Caco-2 (cell line): ENCODE results near the gene FAM131A. TPM values are rescaled to one million over a fixed set of nuclear protein-coding genes. Genes with fewer than 3 reads are reported as not detected.

ENCODE experiments used
- BruUV-seq: library from RNA; stranded (reverse); fragments of 400-500 nt; replicated peaks from 2 replicates; lab custom pipeline; 2021; lab: Mats Ljungman, UMichigan
- CTCF ChIA-PET: fragments of 300-600 bp; sonication (Branson Sonifier 250); formaldehyde crosslinking; loops from one replicate; lab custom pipeline; 2022; ENCODE audit warnings: antibody characterized with exemption; lab: Charles Lee
- POLR2A ChIA-PET: fragments of 300-600 bp; sonication (Branson Sonifier 250); formaldehyde crosslinking; loops from one replicate; lab custom pipeline; 2022; ENCODE audit warnings: antibody characterized with exemption; lab: Charles Lee
- DNase-seq, 2 experiments: peaks; one replicate each; pipeline versions ENCODE4 v3.0.0 to v3.0.0-alpha.2; 2020 to 2022
- H3K27me3 ChIP-seq: replicated peaks from 2 replicates; pipeline ENCODE4 v1.6.0; 2011; ENCODE audit warnings: low read length; ENCODE audit not compliant: control insufficient read depth, insufficient read depth
- H3K36me3 ChIP-seq: 2 replicates; pipeline ENCODE4 v1.5.1; 2011; ENCODE audit warnings: low read length; ENCODE audit not compliant: control insufficient read depth, insufficient read depth
- H3K4me1 ChIP-seq: fragments of 250-450 bp; sonication (Bioruptor Pico); 2 replicates; pipeline ENCODE4 v1.5.1; 2020; ENCODE audit warnings: mild to moderate bottlenecking
- H3K4me3 ChIP-seq: 2 replicates; pipeline ENCODE4 v1.5.1; 2011; ENCODE audit warnings: low read depth, mild to moderate bottlenecking, control low read depth, low read length
- H3K9me3 ChIP-seq: fragments of 250-450 bp; sonication (Bioruptor Pico); 2 replicates; pipeline ENCODE4 v1.5.1; 2020; ENCODE audit warnings: mild to moderate bottlenecking, moderate library complexity
- H3K27ac Mint-ChIP-seq: one replicate; pipeline ENCODE4 v1.8.0; 2022; ENCODE audit warnings: mixed read lengths; ENCODE audit not compliant: unreplicated experiment
- H3K27me3 Mint-ChIP-seq: one replicate; pipeline ENCODE4 v1.8.0; 2022; ENCODE audit warnings: mixed read lengths; ENCODE audit not compliant: insufficient read depth, unreplicated experiment
- H3K36me3 Mint-ChIP-seq: one replicate; pipeline ENCODE4 v1.8.0; 2022; ENCODE audit warnings: mild to moderate bottlenecking, mixed read lengths; ENCODE audit not compliant: insufficient read depth, unreplicated experiment
- H3K4me1 Mint-ChIP-seq: one replicate; pipeline ENCODE4 v1.8.0; 2022; ENCODE audit warnings: low read depth, mixed read lengths; ENCODE audit not compliant: unreplicated experiment
- H3K4me3 Mint-ChIP-seq: one replicate; pipeline ENCODE4 v1.8.0; 2022; ENCODE audit warnings: mild to moderate bottlenecking, moderate library complexity, mixed read lengths; ENCODE audit not compliant: unreplicated experiment
- H3K9me3 Mint-ChIP-seq: one replicate; pipeline ENCODE4 v1.8.0; 2022; ENCODE audit warnings: mixed read lengths; ENCODE audit not compliant: unreplicated experiment
- intact Hi-C: fragments of 100-400 bp; cut with micrococcal nuclease; formaldehyde crosslinking; loops from one replicate; pipeline ENCODE4 v1.10.0; 2022; ENCODE audit not compliant: unreplicated experiment
- total RNA-seq: library from RNA; stranded (reverse); gene quantifications from 2 replicates; pipeline ENCODE4 v1.2.3, GENCODE V29; 2022
- TF ChIP-seq, protein P1 (sequence below), 2 experiments: fragments of 200-600 bp in 1 of 2; IDR thresholded peaks; 1 replicate in 1 of 2; 2 replicates in 1 of 2; pipeline versions ENCODE4 v1.5.1 to v1.8.0; 2011 to 2022; ENCODE audit warnings: antibody characterized with exemption in 1 of 2, control low read depth in 1 of 2, inconsistent platforms in 1 of 2, low read depth in 1 of 2, low read length in 1 of 2, mild to moderate bottlenecking in 1 of 2, moderate library complexity in 1 of 2; ENCODE audit not compliant: insufficient read depth in 1 of 2, severe bottlenecking in 1 of 2, unreplicated experiment in 1 of 2

The FAM131A gene
- total RNA-seq, 1 experiment from 2014 or later = 6.1 TPM

DNA sequence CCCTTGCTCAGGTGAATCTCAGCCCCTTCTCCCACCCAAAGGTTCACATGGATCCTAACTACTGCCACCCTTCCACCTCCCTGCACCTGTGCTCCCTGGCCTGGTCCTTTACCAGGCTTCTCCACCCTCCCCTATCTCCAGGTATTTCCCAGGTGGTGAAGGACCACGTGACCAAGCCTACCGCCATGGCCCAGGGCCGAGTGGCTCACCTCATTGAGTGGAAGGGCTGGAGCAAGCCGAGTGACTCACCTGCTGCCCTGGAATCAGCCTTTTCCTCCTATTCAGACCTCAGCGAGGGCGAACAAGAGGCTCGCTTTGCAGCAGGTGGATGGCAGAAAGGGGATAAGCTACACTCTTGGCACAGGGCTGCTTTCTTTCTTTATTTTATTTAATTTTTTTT, 4.5 kb downstream of the FAM131A start:
- Histone ChIP-seq H3K4me3 (no peak overlapping the region), H3K4me1 (no peaks in the 10 kb centered on the region), H3K9me3 (no peaks in the 10 kb centered on the region), H3K36me3 (no peaks in the 10 kb centered on the region), H3K27me3 (no peaks in the 10 kb centered on the region)
- peaks cover 8% of the 10 kb centered on the region for H3K4me1 Mint-ChIP-seq
- H3K27ac Mint-ChIP-seq = no peak overlapping the region
- H3K27me3 Mint-ChIP-seq = no peaks in the 10 kb centered on the region
- H3K9me3 Mint-ChIP-seq = no peaks in the 10 kb centered on the region
- ChIA-PET CTCF (no interaction called here), POLR2A (no interaction called here)
- H3K4me3 Mint-ChIP-seq = no peak overlapping the region
- TF ChIP-seq, protein P1, sequence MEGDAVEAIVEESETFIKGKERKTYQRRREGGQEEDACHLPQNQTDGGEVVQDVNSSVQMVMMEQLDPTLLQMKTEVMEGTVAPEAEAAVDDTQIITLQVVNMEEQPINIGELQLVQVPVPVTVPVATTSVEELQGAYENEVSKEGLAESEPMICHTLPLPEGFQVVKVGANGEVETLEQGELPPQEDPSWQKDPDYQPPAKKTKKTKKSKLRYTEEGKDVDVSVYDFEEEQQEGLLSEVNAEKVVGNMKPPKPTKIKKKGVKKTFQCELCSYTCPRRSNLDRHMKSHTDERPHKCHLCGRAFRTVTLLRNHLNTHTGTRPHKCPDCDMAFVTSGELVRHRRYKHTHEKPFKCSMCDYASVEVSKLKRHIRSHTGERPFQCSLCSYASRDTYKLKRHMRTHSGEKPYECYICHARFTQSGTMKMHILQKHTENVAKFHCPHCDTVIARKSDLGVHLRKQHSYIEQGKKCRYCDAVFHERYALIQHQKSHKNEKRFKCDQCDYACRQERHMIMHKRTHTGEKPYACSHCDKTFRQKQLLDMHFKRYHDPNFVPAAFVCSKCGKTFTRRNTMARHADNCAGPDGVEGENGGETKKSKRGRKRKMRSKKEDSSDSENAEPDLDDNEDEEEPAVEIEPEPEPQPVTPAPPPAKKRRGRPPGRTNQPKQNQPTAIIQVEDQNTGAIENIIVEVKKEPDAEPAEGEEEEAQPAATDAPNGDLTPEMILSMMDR (IDR thresholded peaks at IDR 0.05; ENCODE audit: insufficient read depth in 1 of 2, low read depth in 1 of 2, low read length in 1 of 2, severe bottlenecking in 1 of 2, unreplicated experiment in 1 of 2) = no peak
- H3K36me3 Mint-ChIP-seq = peaks cover 29% of the 10 kb centered on the region
- intact Hi-C loops = no loop called here
- DNase-seq = no peak
- no TSS peak for BruUV-seq

DNA sequence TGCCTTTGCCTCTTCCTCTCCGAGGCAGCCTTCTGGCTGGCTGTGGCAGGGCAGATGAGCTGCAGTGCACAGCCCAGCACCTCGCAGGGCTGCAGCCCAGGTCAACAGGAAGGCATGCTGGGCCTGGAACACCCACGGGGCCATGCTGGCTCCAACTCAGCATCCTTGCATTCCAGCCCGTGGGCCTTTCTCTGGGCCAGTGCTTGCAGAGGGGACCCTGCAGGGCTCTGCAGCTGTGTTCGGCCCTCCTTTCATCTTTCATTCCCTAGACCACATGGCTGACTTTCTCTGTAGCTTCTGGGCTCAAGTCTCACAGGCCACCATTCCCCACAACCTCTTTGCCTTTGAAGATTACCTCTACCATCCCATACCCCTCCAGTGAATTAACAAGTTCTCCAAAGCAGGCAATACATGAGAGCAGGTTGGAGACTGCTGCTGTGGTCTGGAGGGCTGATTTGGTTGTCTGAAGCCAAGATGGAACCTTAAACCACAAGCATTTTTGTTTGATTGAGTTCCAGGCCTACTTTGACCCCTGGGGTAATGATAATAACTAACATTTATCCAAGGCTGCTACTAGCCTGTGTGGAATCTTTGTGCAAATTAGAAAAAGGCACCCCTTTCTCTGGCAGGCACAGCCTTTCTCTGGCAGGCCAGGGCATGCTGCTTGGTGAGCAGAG, 5.9 kb downstream of the FAM131A start:
- TF ChIP-seq, protein P1 (IDR thresholded peaks at IDR 0.05; ENCODE audit: insufficient read depth in 1 of 2, low read depth in 1 of 2, low read length in 1 of 2, severe bottlenecking in 1 of 2, unreplicated experiment in 1 of 2) = no peak
- Histone ChIP-seq H3K27me3 (no peaks in the 10 kb centered on the region), H3K4me3 (no peak overlapping the region), H3K4me1 (no peaks in the 10 kb centered on the region), H3K9me3 (no peaks in the 10 kb centered on the region), H3K36me3 (no peaks in the 10 kb centered on the region)
- no peaks in the 10 kb centered on the region for H3K9me3 Mint-ChIP-seq
- BruUV-seq = no TSS peak
- H3K27me3 Mint-ChIP-seq = no peaks in the 10 kb centered on the region
- POLR2A ChIA-PET = no interaction called here
- intact Hi-C loops = no loop called here
- H3K4me1 Mint-ChIP-seq = peaks cover 8% of the 10 kb centered on the region
- H3K27ac Mint-ChIP-seq = no peak overlapping the region
- H3K4me3 Mint-ChIP-seq = no peak overlapping the region
- DNase-seq = no peak
- CTCF ChIA-PET = no interaction called here
- peaks cover 16% of the 10 kb centered on the region for H3K36me3 Mint-ChIP-seq

DNA sequence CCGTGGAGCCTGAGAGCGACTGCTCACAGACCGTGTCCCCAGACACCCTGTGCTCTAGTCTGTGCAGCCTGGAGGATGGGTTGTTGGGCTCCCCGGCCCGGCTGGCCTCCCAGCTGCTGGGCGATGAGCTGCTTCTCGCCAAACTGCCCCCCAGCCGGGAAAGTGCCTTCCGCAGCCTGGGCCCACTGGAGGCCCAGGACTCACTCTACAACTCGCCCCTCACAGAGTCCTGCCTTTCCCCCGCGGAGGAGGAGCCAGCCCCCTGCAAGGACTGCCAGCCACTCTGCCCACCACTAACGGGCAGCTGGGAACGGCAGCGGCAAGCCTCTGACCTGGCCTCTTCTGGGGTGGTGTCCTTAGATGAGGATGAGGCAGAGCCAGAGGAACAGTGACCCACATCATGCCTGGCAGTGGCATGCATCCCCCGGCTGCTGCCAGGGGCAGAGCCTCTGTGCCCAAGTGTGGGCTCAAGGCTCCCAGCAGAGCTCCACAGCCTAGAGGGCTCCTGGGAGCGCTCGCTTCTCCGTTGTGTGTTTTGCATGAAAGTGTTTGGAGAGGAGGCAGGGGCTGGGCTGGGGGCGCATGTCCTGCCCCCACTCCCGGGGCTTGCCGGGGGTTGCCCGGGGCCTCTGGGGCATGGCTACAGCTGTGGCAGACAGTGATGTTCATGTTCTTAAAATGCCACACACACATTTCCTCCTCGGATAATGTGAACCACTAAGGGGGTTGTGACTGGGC, 7.3 kb downstream of the FAM131A start:
- intact Hi-C loops = loop anchor here (1.0 kb wide), 2 partner anchors 17 to 200 kb away; partner anchors contain the start of genes CLCN2 and POLR2H
- Histone ChIP-seq H3K27me3 (no peaks in the 10 kb centered on the region), H3K4me3 (no peak overlapping the region), H3K36me3 (no peaks in the 10 kb centered on the region), H3K9me3 (no peaks in the 10 kb centered on the region), H3K4me1 (no peaks in the 10 kb centered on the region)
- POLR2A ChIA-PET = interaction anchor here (1.0 kb wide), 1 partner anchor 17 kb away, joined by 3 read pairs; the partner anchor contains the start of genes CLCN2 and POLR2H
- H3K4me3 Mint-ChIP-seq = no peak overlapping the region
- CTCF ChIA-PET = interaction anchor here (1.0 to 1.1 kb wide), 2 partner anchors 9 to 18 kb away, joined by 3 to 4 read pairs; no protein-coding TSS in a partner anchor
- peaks cover 13% of the 10 kb centered on the region for H3K36me3 Mint-ChIP-seq
- TF ChIP-seq, protein P1 (IDR thresholded peaks at IDR 0.05; ENCODE audit: insufficient read depth in 1 of 2, low read depth in 1 of 2, low read length in 1 of 2, severe bottlenecking in 1 of 2, unreplicated experiment in 1 of 2) = no peak
- no peak overlapping the region for H3K27ac Mint-ChIP-seq
- H3K9me3 Mint-ChIP-seq = no peaks in the 10 kb centered on the region
- no peaks in the 10 kb centered on the region for H3K27me3 Mint-ChIP-seq
- peaks cover 8% of the 10 kb centered on the region for H3K4me1 Mint-ChIP-seq
- no TSS peak for BruUV-seq
- DNase-seq = no peak
